Measurements from ENCODE around the gene EDAR. TPM values are rescaled to one million over a fixed set of nuclear protein-coding genes. Genes with fewer than 3 reads are reported as not detected.

Gene EDAR
- total and polyA plus RNA-seq, 2 of the 8 experiments (the other 6 are each of a cell fraction or from before 2014, with no cell fraction given) = not detected

- no peak overlapping the region for H4K5ac ChIP-seq (ENCODE audit: insufficient read length, low read depth, low read length)
- ChIA-PET CTCF (ENCODE audit: partially characterized antibody) (interaction anchor here (1.3 to 3.6 kb wide), 2 partner anchors 16 to 77 kb away, joined by 5 to 15 read pairs; no protein-coding TSS in a partner anchor), POLR2A (ENCODE audit: partially characterized antibody) (no interaction called here)
- H3K27ac ChIP-seq (ENCODE audit: low read depth, low read length) = no peak overlapping the region
- no peaks in the 10 kb centered on the region for H3K79me1 ChIP-seq (ENCODE audit: low read depth, low read length)
- H3K4me3 ChIP-seq (ENCODE audit: extremely low read depth in 1 of 4, insufficient read depth in 2 of 4, low read depth in 3 of 4, low read length in 4 of 4) = no peak overlapping the region
- no peak overlapping the region for H3K23ac ChIP-seq (ENCODE audit: insufficient read length)
- no peaks in the 10 kb centered on the region for H3K36me3 ChIP-seq (ENCODE audit: control insufficient read depth in 2 of 4, insufficient read depth in 4 of 4, low read length in 3 of 4)
- H4K91ac ChIP-seq (replicated peaks; ENCODE audit: insufficient read length, low read length) = no peak overlapping the region
- no peak overlapping the region for H2BK12ac ChIP-seq (ENCODE audit: low read depth, low read length)
- no peak overlapping the region for H2AK5ac ChIP-seq (ENCODE audit: low read depth, low read length)
- no peak overlapping the region for H3K14ac ChIP-seq (ENCODE audit: insufficient read length)
- H3K56ac ChIP-seq (replicated peaks; ENCODE audit: insufficient read length, low read depth, low read length) = no peak overlapping the region
- no peaks in the 10 kb centered on the region for H3K27me3 ChIP-seq (replicated peaks in 1 of 4; ENCODE audit: control insufficient read depth in 3 of 4, extremely low read depth in 1 of 4, insufficient read depth in 3 of 4, low read length in 3 of 4)
- no peak for DNase-seq (ENCODE audit: low read depth in 1 of 2, low spot score in 2 of 2)
- no peak overlapping the region for H3K9ac ChIP-seq (replicated peaks in 1 of 4; ENCODE audit: extremely low read depth in 1 of 4, low read depth in 3 of 4, low read length in 3 of 4)
- H3K4me1 ChIP-seq (replicated peaks in 1 of 4; ENCODE audit: control insufficient read depth in 3 of 4, insufficient read depth in 4 of 4, low read length in 3 of 4) = no peaks in the 10 kb centered on the region
- H3K79me2 ChIP-seq (ENCODE audit: control insufficient read depth in 1 of 2, insufficient read depth in 2 of 2, low read length in 2 of 2) = no peaks in the 10 kb centered on the region
- H3K23me2 ChIP-seq (ENCODE audit: low read depth, low read length) = no peaks in the 10 kb centered on the region
- H2BK20ac ChIP-seq (ENCODE audit: low read length) = no peak overlapping the region
- H3K4ac ChIP-seq (replicated peaks; ENCODE audit: insufficient read length, low read depth, low read length) = no peak overlapping the region
- no peak overlapping the region for H4K8ac ChIP-seq (ENCODE audit: extremely low read depth, insufficient read depth, low read length)
- H4K20me1 ChIP-seq (replicated peaks in 1 of 2; ENCODE audit: control insufficient read depth in 1 of 2, insufficient read depth in 2 of 2, low read length in 2 of 2) = no peaks in the 10 kb centered on the region
- 83% methylated on average over 5 of the region's 5 CpGs; no CpG with 5 or more reads in 1 of the 2 experiments for WGBS, 2 experiments (ENCODE audit: extremely low coverage in 1 of 2, insufficient coverage in 1 of 2, insufficient read length in 1 of 2, insufficient replicate concordance in 2 of 2, low coverage in 1 of 2, low lambda C conversion rate in 2 of 2, missing lambda C conversion rate in 1 of 2)
- no peak overlapping the region for H3K18ac ChIP-seq (ENCODE audit: extremely low read depth, low read length)
- FAIRE-seq = no peak
- H2BK15ac ChIP-seq (ENCODE audit: low read length) = no peak overlapping the region
- H2BK5ac ChIP-seq (ENCODE audit: low read depth, low read length) = no peak overlapping the region
- no peaks in the 10 kb centered on the region for H3K9me3 ChIP-seq (ENCODE audit: insufficient read depth in 2 of 2, low read depth in 1 of 2, low read length in 1 of 2)
- H3K4me2 ChIP-seq (ENCODE audit: insufficient read depth in 1 of 2, low read depth in 2 of 2, low read length in 2 of 2) = no peak overlapping the region
- no peak overlapping the region for H2BK120ac ChIP-seq (replicated peaks; ENCODE audit: low read depth, low read length)
- no peak overlapping the region for H2AFZ ChIP-seq (ENCODE audit: low read length)
- TF ChIP-seq YY1 (IDR thresholded peaks at IDR 0.05; ENCODE audit: low read depth, low read length) (no peak), HDAC6 (IDR thresholded peaks at IDR 0.05; ENCODE audit: low read depth, low read length) (no peak), TCF12 (IDR thresholded peaks at IDR 0.05; ENCODE audit: low read depth, low read length) (no peak), KDM4A (IDR thresholded peaks at IDR 0.05; ENCODE audit: low read depth, low read length, severe bottlenecking) (no peak), TAF7 (optimal IDR thresholded peaks at IDR 0.05; ENCODE audit: borderline replicate concordance, low read depth, low read length) (no peak), TAF1 (IDR thresholded peaks at IDR 0.05; ENCODE audit: low read depth, low read length) (no peak), RNF2 (IDR thresholded peaks at IDR 0.05; ENCODE audit: borderline replicate concordance, low read depth, low read length, missing control alignments, poor library complexity, severe bottlenecking) (no peak), EZH2 (IDR thresholded peaks at IDR 0.05; ENCODE audit: low read depth, low read length, severe bottlenecking) (no peak), SP2 (IDR thresholded peaks at IDR 0.05; ENCODE audit: low read length) (no peak), CTCF (IDR thresholded peaks at IDR 0.05; ENCODE audit: control extremely low read depth in 1 of 3, insufficient read depth in 1 of 3, low read depth in 1 of 3, low read length in 3 of 3) (no peak), HDAC2 (IDR thresholded peaks at IDR 0.05; ENCODE audit: borderline replicate concordance in 1 of 2, low read depth in 2 of 2, low read length in 2 of 2) (no peak)
Observed at GRCh38 chr2:108911401-108911800, 77.6 kb downstream of the EDAR start.

Measured in H1 (cell line).